ENCODE results near the gene CLBA1.

The CLBA1 gene

DNA sequence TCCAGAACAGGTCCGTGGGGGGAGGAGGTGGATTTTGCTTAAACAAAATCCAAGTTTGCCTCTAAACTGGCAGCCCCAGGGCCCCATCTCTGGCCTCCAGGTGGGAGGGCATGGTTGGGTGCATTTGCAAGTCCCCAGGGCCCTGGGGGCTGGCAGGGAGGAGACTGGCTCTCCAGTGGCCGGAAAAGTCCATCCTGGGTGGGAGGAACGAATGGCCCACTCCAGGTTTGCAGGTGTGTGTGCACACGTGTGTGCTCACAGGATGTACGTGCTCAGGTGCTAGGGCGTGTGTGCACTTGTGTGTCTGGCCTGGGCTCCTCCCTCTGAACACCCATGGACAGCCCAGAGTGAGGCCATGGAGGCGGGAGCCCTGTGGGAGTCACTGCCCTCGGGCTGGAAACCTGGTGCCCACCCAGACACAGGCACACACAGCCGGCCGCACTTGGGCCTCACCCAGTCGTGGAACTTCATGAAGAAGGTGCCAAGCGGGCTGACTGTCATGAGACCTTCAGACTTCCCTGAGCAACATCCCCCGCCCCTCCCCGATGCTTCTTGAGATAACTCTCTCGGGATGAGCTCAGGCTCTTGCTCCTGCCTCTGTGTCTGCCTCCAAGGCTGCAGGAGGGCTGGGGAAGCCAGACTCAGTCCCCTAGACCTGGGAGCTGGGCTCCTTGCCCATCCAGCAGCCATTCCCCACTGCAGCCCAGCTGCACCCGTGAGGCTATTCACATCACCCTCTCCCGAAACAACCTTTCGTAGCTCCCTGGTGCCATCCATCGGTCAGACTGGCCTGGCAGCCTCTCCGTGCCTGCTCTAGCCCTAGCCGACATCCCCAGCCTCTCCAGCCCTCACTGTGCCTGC is 16.8 kb upstream of the CLBA1 start:
- Histone ChIP-seq H4K5ac (ENCODE audit: low read length) (no peak overlapping the region), H3K23ac (ENCODE audit: low read length) (no peak overlapping the region), H3K27me3 (ENCODE audit: insufficient read depth, low read length, poor library complexity) (no peaks in the 10 kb centered on the region), H4K8ac (ENCODE audit: low read depth, low read length) (no peak overlapping the region), H3K4me2 (ENCODE audit: low read length) (no peak overlapping the region), H3K18ac (ENCODE audit: low read length) (no peak overlapping the region), H2BK15ac (replicated peaks; ENCODE audit: low read depth) (no peak overlapping the region), H2BK5ac (ENCODE audit: low read length) (no peak overlapping the region), H3K4me1 (ENCODE audit: control insufficient read depth, low read depth, low read length) (no peaks in the 10 kb centered on the region), H3K4me3 (ENCODE audit: low read length) (no peak overlapping the region), H3K56ac (ENCODE audit: low read length) (peak overlapping the region; percentile 44), H2BK120ac (ENCODE audit: low read depth, low read length) (no peak overlapping the region), H3K79me2 (ENCODE audit: control insufficient read depth, insufficient read depth, low read length) (no peaks in the 10 kb centered on the region), H3K36me3 (ENCODE audit: control insufficient read depth, insufficient read depth, low read length) (no peaks in the 10 kb centered on the region), H3K9ac (ENCODE audit: low read length) (no peak overlapping the region), H3K79me1 (ENCODE audit: low read length) (no peaks in the 10 kb centered on the region), H3K27ac (ENCODE audit: low read depth, low read length) (no peak overlapping the region), H3K4ac (ENCODE audit: low read depth, low read length) (no peak overlapping the region), H2AK5ac (ENCODE audit: low read length) (no peak overlapping the region)
- WGBS (ENCODE audit: extremely low coverage, insufficient coverage, low lambda C conversion rate) = no CpG with 5 or more reads among the region's 21 CpGs
- peak; percentile 66 for DNase-seq

DNA sequence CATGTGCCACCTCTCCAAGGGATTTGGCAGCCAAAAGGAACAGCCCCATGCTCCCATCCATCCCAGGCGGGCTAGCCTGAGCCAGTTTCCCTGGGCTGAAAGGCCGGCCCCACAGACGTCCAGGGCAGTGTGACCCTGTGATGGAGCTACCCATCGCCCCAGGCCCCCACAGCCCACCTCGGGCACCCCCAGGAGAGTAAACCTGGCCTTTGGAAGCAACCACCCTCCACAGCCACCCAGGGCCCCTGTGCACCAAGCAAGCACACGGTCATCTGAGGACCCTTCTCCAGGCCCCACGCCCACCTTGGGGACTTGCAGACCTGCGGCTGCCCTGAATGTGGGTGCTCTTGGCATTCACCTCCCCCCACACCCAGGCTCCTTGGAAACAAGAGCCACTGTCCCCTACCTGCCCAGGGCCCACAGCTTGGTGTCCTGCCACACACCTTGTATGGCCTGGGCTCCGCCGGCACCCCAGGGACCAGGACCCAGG is 15.8 kb upstream of the CLBA1 start:
- no peaks in the 10 kb centered on the region for H3K4me1 ChIP-seq (ENCODE audit: control insufficient read depth, low read depth, low read length)
- H3K56ac ChIP-seq (ENCODE audit: low read length) = no peak overlapping the region
- no peak overlapping the region for H2AK5ac ChIP-seq (ENCODE audit: low read length)
- H3K9ac ChIP-seq (ENCODE audit: low read length) = no peak overlapping the region
- H3K18ac ChIP-seq (ENCODE audit: low read length) = no peak overlapping the region
- no peaks in the 10 kb centered on the region for H3K79me1 ChIP-seq (ENCODE audit: low read length)
- WGBS (ENCODE audit: extremely low coverage, insufficient coverage, low lambda C conversion rate) = no CpG with 5 or more reads among the region's 10 CpGs
- H2BK15ac ChIP-seq (replicated peaks; ENCODE audit: low read depth) = no peak overlapping the region
- H3K23ac ChIP-seq (ENCODE audit: low read length) = no peak overlapping the region
- H3K4ac ChIP-seq (ENCODE audit: low read depth, low read length) = no peak overlapping the region
- no peak overlapping the region for H3K4me3 ChIP-seq (ENCODE audit: low read length)
- no peak overlapping the region for H3K27ac ChIP-seq (ENCODE audit: low read depth, low read length)
- H3K4me2 ChIP-seq (ENCODE audit: low read length) = no peak overlapping the region
- no peaks in the 10 kb centered on the region for H3K79me2 ChIP-seq (ENCODE audit: control insufficient read depth, insufficient read depth, low read length)
- no peak overlapping the region for H2BK5ac ChIP-seq (ENCODE audit: low read length)
- no peak overlapping the region for H4K8ac ChIP-seq (ENCODE audit: low read depth, low read length)
- no peak for DNase-seq
- no peaks in the 10 kb centered on the region for H3K36me3 ChIP-seq (ENCODE audit: control insufficient read depth, insufficient read depth, low read length)
- no peak overlapping the region for H4K5ac ChIP-seq (ENCODE audit: low read length)
- no peaks in the 10 kb centered on the region for H3K27me3 ChIP-seq (ENCODE audit: insufficient read depth, low read length, poor library complexity)
- no peak overlapping the region for H2BK120ac ChIP-seq (ENCODE audit: low read depth, low read length)

DNA sequence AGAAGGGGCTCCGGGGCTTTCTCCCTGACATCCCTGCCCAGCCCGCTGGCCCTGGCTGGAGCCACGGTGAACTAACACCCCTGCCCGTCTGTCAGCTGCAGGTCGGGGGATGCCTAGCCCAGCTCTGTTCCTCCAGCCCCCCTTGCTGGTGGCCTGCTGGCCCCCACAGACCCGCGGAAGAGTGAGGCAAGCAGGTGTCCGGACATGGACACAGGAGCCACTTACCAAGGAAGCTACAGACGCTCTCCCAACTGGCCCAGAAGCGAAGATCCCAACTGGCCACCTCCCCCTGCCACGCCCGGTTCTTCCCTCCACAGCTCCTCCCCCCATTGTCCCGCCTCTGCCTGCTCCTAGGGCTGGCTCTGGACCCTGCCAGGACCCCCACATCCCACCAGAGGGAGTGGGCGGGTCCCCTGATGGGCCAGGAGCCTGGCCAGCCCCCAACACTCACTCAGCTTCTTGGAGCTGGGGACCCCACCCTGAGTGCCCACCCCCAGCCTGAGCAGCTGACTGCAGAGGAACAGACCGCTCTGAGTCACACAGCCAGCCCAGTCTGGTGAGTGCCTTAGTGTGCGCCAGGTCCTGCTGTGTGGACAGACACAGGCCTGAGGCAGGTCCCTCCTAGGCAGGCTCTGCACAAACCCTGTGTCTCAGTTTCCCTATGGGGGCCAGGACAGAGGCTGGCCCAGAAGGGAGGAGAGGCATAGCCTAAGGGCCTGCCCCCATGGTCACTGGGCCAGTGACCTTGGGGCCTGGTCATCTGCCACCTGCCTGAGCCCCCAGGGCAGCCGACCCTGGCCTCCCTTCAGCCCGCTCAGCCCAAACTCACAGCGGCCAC is 15.1 kb upstream of the CLBA1 start:
- Histone ChIP-seq H4K8ac (ENCODE audit: low read depth, low read length) (no peak overlapping the region), H2BK15ac (replicated peaks; ENCODE audit: low read depth) (no peak overlapping the region), H2BK5ac (ENCODE audit: low read length) (no peak overlapping the region), H3K27ac (ENCODE audit: low read depth, low read length) (no peak overlapping the region), H3K4me2 (ENCODE audit: low read length) (no peak overlapping the region), H3K79me1 (ENCODE audit: low read length) (no peaks in the 10 kb centered on the region), H3K18ac (ENCODE audit: low read length) (no peak overlapping the region), H4K5ac (ENCODE audit: low read length) (no peak overlapping the region), H2BK120ac (ENCODE audit: low read depth, low read length) (no peak overlapping the region), H3K79me2 (ENCODE audit: control insufficient read depth, insufficient read depth, low read length) (no peaks in the 10 kb centered on the region), H3K9ac (ENCODE audit: low read length) (no peak overlapping the region), H3K4ac (ENCODE audit: low read depth, low read length) (no peak overlapping the region), H3K27me3 (ENCODE audit: insufficient read depth, low read length, poor library complexity) (no peaks in the 10 kb centered on the region), H3K36me3 (ENCODE audit: control insufficient read depth, insufficient read depth, low read length) (no peaks in the 10 kb centered on the region), H2AK5ac (ENCODE audit: low read length) (no peak overlapping the region), H3K4me3 (ENCODE audit: low read length) (no peak overlapping the region), H3K23ac (ENCODE audit: low read length) (no peak overlapping the region), H3K56ac (ENCODE audit: low read length) (no peak overlapping the region), H3K4me1 (ENCODE audit: control insufficient read depth, low read depth, low read length) (no peaks in the 10 kb centered on the region)
- WGBS (ENCODE audit: extremely low coverage, insufficient coverage, low lambda C conversion rate) = no CpG with 5 or more reads among the region's 19 CpGs
- DNase-seq = peak; percentile 42

DNA sequence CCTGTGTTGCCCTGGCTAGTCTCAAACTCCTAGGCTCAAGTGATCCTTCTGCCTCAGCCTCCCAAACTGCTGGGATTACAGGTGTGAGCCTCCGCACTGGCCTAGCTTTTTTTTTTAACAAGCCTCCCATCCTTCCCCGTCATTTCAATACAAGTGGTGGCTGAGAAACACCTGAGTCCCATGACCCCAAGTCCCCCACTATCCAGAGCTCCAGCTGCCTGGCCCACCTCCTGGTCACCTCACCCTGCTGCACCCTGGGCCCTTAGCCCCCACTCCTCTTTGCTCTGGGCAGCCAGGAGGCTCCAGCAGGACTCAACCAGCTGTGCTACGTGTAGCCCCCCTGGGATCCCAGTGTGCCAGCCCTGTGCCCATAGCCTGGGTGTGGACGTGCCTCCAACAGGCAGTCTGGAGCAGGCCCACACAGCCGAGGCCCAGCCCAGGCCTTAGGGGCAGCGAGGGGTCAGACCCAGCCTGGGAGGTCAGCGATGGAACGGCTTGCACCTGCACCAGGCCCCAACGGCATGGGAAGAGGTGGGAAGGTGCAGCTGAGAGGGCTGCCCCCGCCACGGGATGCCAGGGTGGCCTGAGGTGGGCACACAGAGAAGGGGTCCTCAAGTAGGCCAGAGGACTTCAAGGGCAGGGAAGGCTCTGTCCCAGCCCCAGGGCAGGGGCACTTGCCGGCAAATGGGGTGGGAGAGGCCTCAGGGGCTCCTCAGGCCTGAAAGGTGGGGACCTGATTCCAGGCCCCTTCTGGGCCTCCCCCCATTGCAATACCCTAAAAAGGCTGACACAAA is 13.9 kb upstream of the CLBA1 start:
- H2BK120ac ChIP-seq (ENCODE audit: low read depth, low read length) = no peak overlapping the region
- H2BK15ac ChIP-seq (replicated peaks; ENCODE audit: low read depth) = no peak overlapping the region
- H3K27ac ChIP-seq (ENCODE audit: low read depth, low read length) = no peak overlapping the region
- H3K23ac ChIP-seq (ENCODE audit: low read length) = no peak overlapping the region
- no peak overlapping the region for H4K5ac ChIP-seq (ENCODE audit: low read length)
- no peaks in the 10 kb centered on the region for H3K79me2 ChIP-seq (ENCODE audit: control insufficient read depth, insufficient read depth, low read length)
- H3K9ac ChIP-seq (ENCODE audit: low read length) = no peak overlapping the region
- no peaks in the 10 kb centered on the region for H3K27me3 ChIP-seq (ENCODE audit: insufficient read depth, low read length, poor library complexity)
- DNase-seq = no peak
- no peak overlapping the region for H3K4me3 ChIP-seq (ENCODE audit: low read length)
- H3K4me1 ChIP-seq (ENCODE audit: control insufficient read depth, low read depth, low read length) = no peaks in the 10 kb centered on the region
- H3K4me2 ChIP-seq (ENCODE audit: low read length) = no peak overlapping the region
- no peak overlapping the region for H4K8ac ChIP-seq (ENCODE audit: low read depth, low read length)
- no peaks in the 10 kb centered on the region for H3K79me1 ChIP-seq (ENCODE audit: low read length)
- H3K36me3 ChIP-seq (ENCODE audit: control insufficient read depth, insufficient read depth, low read length) = no peaks in the 10 kb centered on the region
- H3K18ac ChIP-seq (ENCODE audit: low read length) = no peak overlapping the region
- no peak overlapping the region for H3K4ac ChIP-seq (ENCODE audit: low read depth, low read length)
- H2AK5ac ChIP-seq (ENCODE audit: low read length) = no peak overlapping the region
- H3K56ac ChIP-seq (ENCODE audit: low read length) = no peak overlapping the region
- no CpG with 5 or more reads among the region's 12 CpGs for WGBS (ENCODE audit: extremely low coverage, insufficient coverage, low lambda C conversion rate)
- H2BK5ac ChIP-seq (ENCODE audit: low read length) = no peak overlapping the region

DNA sequence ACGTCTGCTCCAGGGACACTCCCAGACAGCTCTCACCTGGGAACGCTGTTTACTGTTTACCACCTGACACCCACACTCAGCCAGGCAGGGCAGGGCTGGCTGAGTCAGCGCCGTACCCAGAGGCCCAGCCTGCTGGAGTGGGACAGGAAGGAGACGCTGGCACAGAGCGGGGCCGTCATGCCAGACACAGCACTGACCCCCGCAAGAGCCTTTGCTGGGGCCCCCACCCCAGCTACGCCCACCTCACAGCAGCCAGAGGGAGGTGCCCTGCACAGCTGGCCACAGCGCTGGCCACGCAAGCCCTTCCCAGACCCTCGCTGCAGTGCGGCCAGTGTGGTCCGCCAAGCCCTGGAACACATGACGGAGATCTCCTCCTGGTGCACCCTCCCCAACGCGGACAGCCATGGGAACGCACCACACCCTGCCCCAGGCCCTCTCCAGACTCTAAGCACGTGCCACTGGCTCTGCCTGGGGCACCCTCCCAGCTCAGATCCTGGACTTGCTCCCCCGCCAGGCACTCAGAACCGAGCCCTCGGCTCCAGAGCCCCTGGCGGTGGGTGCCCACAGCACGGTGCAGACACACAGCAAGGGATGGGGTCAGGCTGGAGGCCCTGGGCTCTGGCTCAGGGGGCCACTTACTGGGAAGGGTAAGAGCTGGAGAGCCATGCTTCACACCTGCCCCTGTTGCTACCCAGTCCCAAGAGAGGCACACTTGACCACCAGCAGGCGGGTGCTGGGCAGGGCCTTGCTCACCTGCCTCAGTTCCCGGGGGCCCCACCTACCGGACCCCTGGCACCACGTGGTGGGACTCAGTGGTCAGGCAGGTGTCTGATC is 13.1 kb upstream of the CLBA1 start:
- Histone ChIP-seq H3K79me2 (ENCODE audit: control insufficient read depth, insufficient read depth, low read length) (no peaks in the 10 kb centered on the region), H3K4me1 (ENCODE audit: control insufficient read depth, low read depth, low read length) (no peaks in the 10 kb centered on the region), H3K27ac (ENCODE audit: low read depth, low read length) (no peak overlapping the region), H3K18ac (ENCODE audit: low read length) (no peak overlapping the region), H3K4me3 (ENCODE audit: low read length) (no peak overlapping the region), H4K8ac (ENCODE audit: low read depth, low read length) (no peak overlapping the region), H2BK120ac (ENCODE audit: low read depth, low read length) (no peak overlapping the region), H3K27me3 (ENCODE audit: insufficient read depth, low read length, poor library complexity) (no peaks in the 10 kb centered on the region), H3K4ac (ENCODE audit: low read depth, low read length) (no peak overlapping the region), H3K4me2 (ENCODE audit: low read length) (no peak overlapping the region), H2BK5ac (ENCODE audit: low read length) (no peak overlapping the region), H3K36me3 (ENCODE audit: control insufficient read depth, insufficient read depth, low read length) (no peaks in the 10 kb centered on the region), H3K23ac (ENCODE audit: low read length) (no peak overlapping the region), H4K5ac (ENCODE audit: low read length) (no peak overlapping the region), H3K9ac (ENCODE audit: low read length) (no peak overlapping the region), H2AK5ac (ENCODE audit: low read length) (no peak overlapping the region), H3K79me1 (ENCODE audit: low read length) (no peaks in the 10 kb centered on the region), H3K56ac (ENCODE audit: low read length) (no peak overlapping the region), H2BK15ac (replicated peaks; ENCODE audit: low read depth) (no peak overlapping the region)
- DNase-seq = no peak
- no CpG with 5 or more reads among the region's 28 CpGs for WGBS (ENCODE audit: extremely low coverage, insufficient coverage, low lambda C conversion rate)
